ENCODE data around the gene FAM20A.
"Not testable (repeated sequence)": the region's sequence is repeated elsewhere in the genome, so short reads cannot be mapped to it uniquely, and the experiment has no call there.

FAM20A gene

GRCh38 chr17:68587847-68588246 is 13.3 kb downstream of the FAM20A start:
- Histone ChIP-seq H3K27ac (no peak overlapping the region), H3K4me1 (no peaks in the 10 kb centered on the region)
- intact Hi-C loops (cut with DNase I; ENCODE audit: low total_unique reads), result no loop called here

GRCh38 chr17:68587026-68587425 is 14.1 kb downstream of the FAM20A start:
- Histone ChIP-seq H3K36me3 (no peaks in the 10 kb centered on the region), H3K27me3 (peaks cover 0 to 7% of the 10 kb centered on the region in 2 donors), H3K27ac (no peak overlapping the region), H3K4me1 (no peaks in the 10 kb centered on the region), H3K9me3 (no peaks in the 10 kb centered on the region), H3K4me3 (no peak overlapping the region)
- intact Hi-C loops (cut with DNase I; ENCODE audit: low total_unique reads), result no loop called here
- DNase-seq, result no peak
- no peak for TF ChIP-seq CTCF (IDR thresholded peaks at IDR 0.05)

More at GRCh38 chr17:68587847-68588246, 13.3 kb downstream of the FAM20A start:
- no peaks in the 10 kb centered on the region for H3K9me3 ChIP-seq
- TF ChIP-seq CTCF (IDR thresholded peaks at IDR 0.05), result no peak
- no peak for DNase-seq
- H3K27me3 ChIP-seq, result peaks cover 0 to 7% of the 10 kb centered on the region in 2 donors
- H3K36me3 ChIP-seq, result no peaks in the 10 kb centered on the region
- H3K4me3 ChIP-seq, result no peak overlapping the region

GRCh38 chr17:68585643-68586042 is 15.5 kb downstream of the FAM20A start:
- H3K36me3 ChIP-seq, result no peaks in the 10 kb centered on the region
- H3K4me1 ChIP-seq, result no peaks in the 10 kb centered on the region
- H3K4me3 ChIP-seq, result no peak overlapping the region
- H3K9me3 ChIP-seq, result no peaks in the 10 kb centered on the region
- intact Hi-C loops (cut with DNase I; ENCODE audit: low total_unique reads), result no loop called here
- no peak overlapping the region for H3K27ac ChIP-seq
- TF ChIP-seq CTCF (IDR thresholded peaks at IDR 0.05), result no peak
- no peak for DNase-seq
- H3K27me3 ChIP-seq, result no peaks in the 10 kb centered on the region

- H3K4me1 ChIP-seq, result peaks cover 0 to 4% (median 0%) of the 10 kb centered on the region in 4 donors
- no peaks in the 10 kb centered on the region for H3K9me3 ChIP-seq
- TF ChIP-seq CTCF (IDR thresholded peaks at IDR 0.05), result no peak
- no peaks in the 10 kb centered on the region for H3K27me3 ChIP-seq
- no peaks in the 10 kb centered on the region for H3K36me3 ChIP-seq
- no peak overlapping the region for H3K4me3 ChIP-seq
- no peak overlapping the region for H3K27ac ChIP-seq
- intact Hi-C loops (cut with DNase I; ENCODE audit: low total_unique reads), result no loop called here
- DNase-seq, result no peak
Observed at GRCh38 chr17:68584581-68585303, 16.4 kb downstream of the FAM20A start.

- H3K36me3 ChIP-seq; intact Hi-C loops (cut with DNase I; ENCODE audit: low total_unique reads); DNase-seq; H3K27ac ChIP-seq; H3K27me3 ChIP-seq; H3K4me1 ChIP-seq; H3K4me3 ChIP-seq; H3K9me3 ChIP-seq: not testable (repeated sequence)
Observed at GRCh38 chr17:68582867-68583266, 18.3 kb downstream of the FAM20A start.

- intact Hi-C loops (cut with DNase I; ENCODE audit: low total_unique reads), result no loop called here
- no peaks in the 10 kb centered on the region for H3K36me3 ChIP-seq
- no peak overlapping the region for H3K4me3 ChIP-seq
- H3K4me1 ChIP-seq, result peaks cover 0 to 5% (median 0%) of the 10 kb centered on the region in 4 donors
- no peak for TF ChIP-seq CTCF (IDR thresholded peaks at IDR 0.05)
- DNase-seq, result no peak
- H3K27me3 ChIP-seq, result no peaks in the 10 kb centered on the region
- H3K9me3 ChIP-seq, result no peaks in the 10 kb centered on the region
- no peak overlapping the region for H3K27ac ChIP-seq
Observed at GRCh38 chr17:68581863-68582645, 19.1 kb downstream of the FAM20A start.

All from tibial artery (tissue), 4 donors.